GM21528 (cell line): ENCODE data around the gene CRB2.
A peak's percentile ranks its signal among the peaks of the same experiment; 100 is the strongest.
"Not testable (repeated sequence)": the region's sequence is repeated elsewhere in the genome, so short reads cannot be mapped to it uniquely, and the experiment has no call there.

Source experiments
- ATAC-seq: cut with Tn5 transposase; IDR thresholded peaks from one replicate; pipeline ENCODE4 v1.9.1; 2021; ENCODE audit warnings: mild to moderate bottlenecking, moderate library complexity; ENCODE audit not compliant: unreplicated experiment, low FRiP score

CRB2 gene

GRCh38 chr9:123327697-123328100, 28.3 kb upstream of the CRB2 start:
- no peak for ATAC-seq

DNA sequence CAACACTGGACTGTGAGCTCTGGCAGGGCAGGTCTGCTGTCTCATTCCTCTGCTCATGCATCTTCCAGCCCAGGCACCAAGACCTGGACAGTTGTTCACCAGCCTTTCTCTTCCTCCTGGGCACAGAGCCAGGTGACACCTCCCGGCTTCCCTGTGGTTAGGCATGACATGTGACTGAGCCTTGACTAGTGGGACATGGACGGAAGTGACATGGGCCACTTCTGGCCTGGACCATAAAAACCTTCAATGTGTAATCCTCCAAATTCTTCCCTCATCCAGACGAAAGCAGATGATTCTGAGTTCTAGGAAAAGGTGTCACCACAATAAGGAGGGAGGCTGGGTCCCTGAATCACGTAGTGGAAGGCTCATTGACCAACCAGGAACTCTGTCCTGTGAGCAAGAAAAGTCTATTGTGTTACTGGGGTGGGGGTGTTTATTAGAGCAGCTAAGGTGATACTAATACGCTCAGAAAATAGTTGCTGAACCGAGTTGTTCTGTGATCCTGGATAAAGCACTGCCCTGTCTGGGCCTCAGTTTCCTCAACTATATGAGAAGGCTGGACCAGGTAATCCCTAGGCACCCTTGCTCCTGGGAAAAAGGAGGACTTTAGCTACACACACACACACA, 26.6 kb upstream of the CRB2 start:
- no peak for ATAC-seq

DNA sequence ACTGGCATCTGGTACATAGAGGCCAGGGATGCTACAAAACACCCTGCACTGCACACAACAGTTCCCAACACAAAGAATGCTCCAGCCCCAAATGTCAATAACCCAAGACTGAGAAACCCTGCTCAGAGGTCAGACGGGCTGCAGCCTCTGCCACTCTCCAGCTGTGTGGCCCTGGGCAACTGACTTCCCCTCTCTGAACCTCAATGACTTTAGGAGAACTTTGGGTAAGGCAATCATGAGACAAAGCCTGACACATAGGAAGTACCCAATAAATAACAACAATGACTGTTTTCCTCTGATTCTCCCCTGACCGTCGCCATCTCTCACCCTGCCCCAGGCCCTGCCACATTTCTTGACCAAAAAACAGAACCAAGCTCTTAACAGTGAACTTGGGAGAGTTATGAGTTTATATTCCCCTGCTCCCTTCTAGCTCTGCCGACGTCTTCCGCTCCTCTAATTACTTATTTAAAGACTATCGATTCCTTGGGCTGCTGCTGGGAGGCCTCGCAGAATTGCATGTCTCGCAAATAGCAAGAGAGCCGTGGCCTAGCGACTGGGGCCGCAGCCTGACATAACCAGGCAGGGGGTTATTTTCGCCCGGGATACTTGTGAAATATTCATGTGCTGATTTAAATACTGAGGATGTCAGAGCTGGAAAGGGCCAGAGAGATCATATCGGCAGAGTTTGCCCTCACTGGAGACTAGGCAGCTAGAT, 24.5 kb upstream of the CRB2 start:
- no peak for ATAC-seq

DNA sequence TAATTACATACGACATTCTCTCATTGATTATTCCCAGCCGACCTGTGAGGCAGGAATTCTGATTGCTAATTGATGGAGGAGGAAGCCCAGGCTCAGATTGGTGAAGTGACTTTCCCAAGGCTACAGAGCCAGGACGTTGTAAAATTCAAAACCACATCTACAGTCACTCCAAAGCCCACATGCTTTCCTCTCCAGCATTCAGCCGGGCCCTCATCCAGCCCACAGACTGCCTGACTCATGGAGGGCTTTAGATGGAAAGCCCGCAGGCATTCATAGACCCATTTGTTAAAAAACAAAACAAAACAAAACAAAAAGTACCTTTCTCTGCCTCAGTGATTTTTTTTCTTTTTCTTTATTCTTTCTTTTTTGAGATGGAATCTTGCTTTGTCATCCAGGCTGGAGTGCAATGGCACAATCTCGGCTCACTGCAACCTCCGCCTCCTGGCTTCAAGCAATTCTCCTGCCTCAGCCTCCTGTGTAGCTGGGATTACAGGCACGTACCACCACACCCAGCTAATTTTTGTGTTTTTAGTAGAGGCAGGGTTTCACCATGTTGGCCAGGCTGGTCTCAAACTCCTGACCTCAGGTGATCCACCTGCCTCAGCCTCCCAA, 22.8 kb upstream of the CRB2 start:
- not testable (repeated sequence) for ATAC-seq

DNA sequence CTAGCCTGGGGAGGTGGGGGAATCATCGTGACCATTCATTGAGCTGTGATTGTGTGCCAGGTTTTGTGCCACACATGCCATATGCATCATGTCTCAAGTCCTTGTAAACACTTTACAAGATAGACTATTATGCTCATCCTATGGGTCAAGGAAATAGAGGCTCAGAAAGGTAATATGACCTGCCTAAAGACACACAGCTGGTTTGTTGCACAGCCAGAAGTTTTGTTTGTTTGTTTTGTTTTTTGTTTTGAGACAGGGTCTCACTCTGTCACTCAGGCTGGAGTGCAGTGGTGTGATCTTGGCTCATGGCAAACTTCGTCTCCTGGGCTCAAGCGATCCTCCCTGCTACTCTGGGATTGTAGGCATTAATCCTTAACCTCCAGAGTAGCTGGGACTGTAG, 21.4 kb upstream of the CRB2 start:
- no peak for ATAC-seq

DNA sequence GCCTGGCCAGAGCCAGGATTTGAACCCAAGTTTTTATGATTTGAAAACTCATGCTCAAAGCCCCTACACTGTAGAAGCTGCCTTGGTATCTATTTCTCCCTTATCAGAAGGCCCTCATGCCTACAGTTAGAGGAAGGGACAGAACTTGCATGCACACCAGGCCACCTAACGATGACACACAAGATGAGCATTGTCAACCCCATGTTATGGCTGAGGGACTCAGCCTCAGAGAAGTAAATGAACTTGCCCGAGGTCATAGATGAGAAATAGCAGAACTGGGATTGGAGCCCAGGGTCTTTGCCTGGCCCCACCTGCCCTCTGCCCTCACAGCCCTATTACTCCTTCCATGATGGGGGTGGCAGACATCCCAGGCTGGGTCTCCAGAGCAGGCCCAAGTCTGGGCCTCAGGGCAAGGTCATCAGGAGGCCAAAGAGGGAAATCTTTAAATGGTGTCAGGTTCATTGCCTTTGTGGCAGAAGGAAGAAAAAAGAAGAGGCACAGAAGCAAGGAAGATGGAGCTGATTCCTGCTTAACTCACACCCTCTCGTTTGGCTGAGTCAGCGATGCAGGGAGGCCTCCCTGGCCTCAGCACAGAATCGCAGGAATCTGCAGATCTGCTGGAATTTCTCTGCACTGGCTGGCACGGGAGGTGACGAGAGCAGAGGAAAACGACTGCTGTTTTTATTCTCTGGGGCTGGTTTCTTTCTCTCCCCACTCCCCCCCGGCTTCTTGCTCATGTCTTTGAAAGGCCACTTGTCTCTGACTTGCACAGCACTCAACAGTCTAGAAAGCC, 20.6 kb upstream of the CRB2 start:
- ATAC-seq = no peak

DNA sequence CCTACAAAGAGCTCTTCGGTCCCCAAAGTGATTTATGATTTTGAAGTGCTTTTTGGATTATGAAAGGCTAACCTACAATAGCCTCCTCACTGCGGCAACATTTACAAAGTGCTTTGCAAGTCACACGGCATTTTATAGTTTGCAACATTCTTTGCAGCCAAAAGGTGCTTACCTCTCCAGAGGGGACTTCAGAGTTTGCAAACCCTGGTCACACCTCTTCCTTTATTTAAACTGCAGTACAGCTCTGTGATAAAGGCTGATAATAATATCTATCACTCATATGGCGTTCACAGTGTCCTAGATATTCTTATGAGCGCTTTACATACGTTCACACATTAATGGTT, 20.0 kb upstream of the CRB2 start:
- ATAC-seq = no peak

- ATAC-seq = no peak
Observed at GRCh38 chr9:123336449-123336848, 19.5 kb upstream of the CRB2 start.

DNA sequence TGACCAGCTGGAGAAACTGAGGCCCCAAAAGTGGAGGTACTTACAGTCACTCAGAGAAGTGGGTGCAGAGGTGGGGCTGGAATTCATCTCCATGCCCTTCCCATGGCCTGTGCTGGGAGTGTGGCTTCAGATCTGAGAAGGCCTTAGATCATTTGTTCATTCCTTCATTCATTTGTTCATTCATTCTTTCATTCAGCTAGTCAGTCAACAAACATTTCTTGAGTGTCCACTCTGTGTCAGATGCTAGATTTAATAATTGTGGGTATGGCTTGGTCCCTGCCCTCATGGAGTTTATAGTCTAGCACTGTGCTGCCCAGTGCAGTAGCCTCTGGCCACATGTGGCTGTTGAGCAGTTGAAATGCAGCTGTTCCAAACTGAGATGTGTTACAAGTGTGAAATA, 19.0 kb upstream of the CRB2 start:
- ATAC-seq = no peak

GRCh38 chr9:123337971-123338370, 18.0 kb upstream of the CRB2 start:
- no peak for ATAC-seq

DNA sequence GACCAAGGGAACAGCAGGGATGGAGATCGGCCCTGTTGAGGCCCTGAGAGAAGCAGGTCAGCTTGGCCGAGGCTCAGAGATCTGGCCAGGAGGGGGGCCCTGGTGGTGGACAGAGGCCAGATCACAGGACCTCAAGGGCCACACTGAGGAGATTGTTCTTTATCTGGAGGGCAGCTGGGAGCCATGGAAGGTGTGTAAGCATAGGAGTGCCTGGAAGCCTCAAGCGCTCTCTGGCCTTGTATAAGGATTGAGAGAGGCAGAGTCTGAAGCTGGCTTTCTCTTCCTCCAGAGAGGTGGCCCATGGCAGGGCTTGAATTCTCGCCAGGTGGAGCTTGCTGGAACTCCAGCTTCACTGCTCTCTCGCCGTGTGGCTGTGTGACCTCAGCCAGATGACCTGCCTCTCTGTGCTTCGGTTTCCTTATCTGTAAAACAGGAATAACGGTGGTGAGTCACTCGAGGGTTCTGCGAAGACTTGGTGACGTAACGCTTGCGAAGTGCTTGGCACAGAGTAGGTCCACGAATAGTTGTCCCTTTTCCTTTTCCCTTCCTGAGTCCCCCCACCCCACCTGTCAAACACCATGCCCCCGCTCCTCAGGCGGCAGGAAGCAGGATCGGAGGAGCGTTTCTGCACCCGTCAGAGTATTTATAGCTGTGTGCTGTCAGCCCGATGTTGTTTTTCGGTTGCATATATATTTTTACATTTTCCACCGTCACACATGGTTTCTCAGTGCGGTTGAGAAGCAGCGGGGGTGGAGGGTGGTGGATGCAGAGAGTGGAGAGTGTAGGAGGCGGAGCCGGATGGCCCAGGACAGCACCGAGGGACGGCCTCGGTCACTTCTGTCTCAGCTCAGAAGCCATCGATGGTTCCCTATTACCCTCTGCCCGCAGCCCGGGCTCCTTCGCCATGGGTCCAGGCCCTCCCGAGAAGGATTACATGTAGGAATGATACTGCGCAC, 17.0 kb upstream of the CRB2 start:
- ATAC-seq = peak; percentile 65

- ATAC-seq = peak; percentile 51
Observed at GRCh38 chr9:123339666-123340510, 16.1 kb upstream of the CRB2 start.

GRCh38 chr9:123341816-123342215, 14.2 kb upstream of the CRB2 start:
- no peak for ATAC-seq

DNA sequence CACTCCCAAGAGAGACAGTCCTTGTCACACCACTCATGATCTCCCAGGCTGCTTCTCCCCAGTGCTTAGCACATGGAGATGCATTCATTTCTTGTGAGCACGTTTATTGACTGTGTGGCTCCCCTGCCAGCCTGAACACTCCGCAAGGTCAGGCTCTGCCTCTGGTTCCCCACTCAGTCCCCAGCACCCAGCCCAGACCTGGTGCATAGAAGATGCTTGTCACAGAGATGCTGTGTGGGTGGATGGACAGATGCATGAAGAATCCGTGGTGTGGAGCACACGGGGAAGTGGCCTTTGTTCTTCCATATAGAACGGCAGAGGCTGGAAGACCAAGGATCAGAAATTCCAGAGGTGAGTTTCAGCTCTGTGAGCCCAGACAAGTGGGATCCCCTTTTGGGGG, 13.8 kb upstream of the CRB2 start:
- ATAC-seq = no peak

- no peak for ATAC-seq
Observed at GRCh38 chr9:123343443-123344191, 12.4 kb upstream of the CRB2 start.

- no peak for ATAC-seq
Observed at GRCh38 chr9:123344192-123344949, 11.6 kb upstream of the CRB2 start.

DNA sequence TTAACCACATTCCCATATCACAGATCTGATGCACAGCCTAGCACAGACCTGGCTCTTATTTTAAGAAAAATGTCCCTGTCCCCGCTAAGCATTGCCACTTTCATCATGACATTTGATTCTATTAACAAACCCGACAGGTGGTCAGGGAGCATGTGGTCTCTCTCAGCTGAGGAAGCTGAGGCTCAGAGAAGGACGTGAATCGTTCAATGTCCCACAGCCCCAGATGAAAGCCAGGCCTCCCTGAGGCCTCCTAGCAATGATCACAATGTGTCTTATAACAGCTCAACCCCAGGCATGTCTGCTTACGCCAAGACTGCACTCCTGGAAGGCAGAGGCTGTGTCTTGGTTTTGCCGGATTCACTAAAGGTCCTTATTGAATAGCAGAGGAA, 10.4 kb upstream of the CRB2 start:
- ATAC-seq = no peak

- no peak for ATAC-seq
Observed at GRCh38 chr9:123346026-123346425, 10.0 kb upstream of the CRB2 start.
